ENCODE data around the gene CPNE1. TPM values are rescaled to one million over a fixed set of nuclear protein-coding genes. Genes with fewer than 3 reads are reported as not detected.

The CPNE1 gene
- polyA plus RNA-seq, 6 donors from 2014 or later: 178 to 542 (median 337) TPM

DNA sequence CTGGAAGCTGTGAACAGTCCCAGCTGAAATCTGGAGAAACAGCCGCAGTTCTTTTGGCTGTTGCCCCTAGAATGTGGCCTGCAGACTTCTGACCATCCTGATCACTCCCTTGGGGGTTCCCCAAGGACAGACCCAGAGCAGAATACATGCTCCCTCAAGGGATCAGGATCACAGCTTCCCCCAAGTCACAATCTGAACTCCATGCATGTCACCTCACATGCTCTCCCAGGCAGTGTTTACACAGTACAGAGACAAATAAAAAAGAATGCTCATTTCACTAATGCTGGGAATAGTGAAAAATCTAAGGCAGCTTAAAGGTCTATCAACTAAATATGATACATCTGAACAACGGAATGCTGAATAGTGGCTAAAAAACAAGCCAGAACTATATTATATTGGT lies 28.6 kb downstream of the CPNE1 start:
- Mint-ChIP-seq H3K4me3 (no peak overlapping the region), H3K27ac (peak overlapping the region in 2 of 6 donors; percentile 4 to 11), H3K4me1 (peaks cover 42 to 62% (median 52%) of the 10 kb centered on the region in 3 donors), H3K27me3 (no peaks in the 10 kb centered on the region), H3K9me3 (no peaks in the 10 kb centered on the region), H3K36me3 (no peaks in the 10 kb centered on the region)
- ATAC-seq (ENCODE audit: low read depth in 2 of 2) (no peak), DNase-seq (no peak)

DNA sequence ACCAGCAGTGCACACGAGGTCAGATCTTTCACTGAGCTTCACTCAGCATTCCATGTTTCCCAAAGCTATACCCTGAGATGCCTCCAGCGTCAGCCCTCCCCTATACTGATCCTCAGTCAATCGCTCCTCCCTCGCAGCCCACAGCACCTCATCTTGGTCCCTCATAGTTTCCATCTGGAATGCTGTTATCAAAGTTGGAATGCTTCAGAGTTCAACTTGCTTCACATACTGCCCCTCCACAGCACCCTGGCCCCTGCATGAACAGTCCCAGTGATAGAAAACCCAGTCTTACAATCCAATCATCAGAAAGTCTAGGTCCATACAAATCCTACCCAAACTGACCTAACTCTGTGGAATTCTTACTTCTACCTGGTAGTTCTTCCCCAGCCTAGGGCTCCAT lies 29.0 kb downstream of the CPNE1 start:
- Mint-ChIP-seq H3K4me3 (peak overlapping the region in 1 of 8 donors; percentile 28), H3K9me3 (no peaks in the 10 kb centered on the region), H3K4me1 (peaks cover 39 to 57% (median 48%) of the 10 kb centered on the region in 3 donors), H3K27ac (peak overlapping the region in 4 of 6 donors; percentile 4 to 52 (median 46)), H3K27me3 (no peaks in the 10 kb centered on the region), H3K36me3 (no peaks in the 10 kb centered on the region)
- ATAC-seq (ENCODE audit: low read depth in 2 of 2) (no peak), DNase-seq (no peak)

- ATAC-seq (ENCODE audit: low read depth in 2 of 2) (no peak), DNase-seq (no peak)
- Mint-ChIP-seq H3K27ac (peak overlapping the region in 2 of 6 donors; percentile 34 to 36), H3K4me3 (no peak overlapping the region), H3K4me1 (peaks cover 27 to 38% (median 32%) of the 10 kb centered on the region in 3 donors), H3K9me3 (no peaks in the 10 kb centered on the region), H3K36me3 (peaks cover 0 to 10% of the 10 kb centered on the region in 2 donors), H3K27me3 (no peaks in the 10 kb centered on the region)
These were observed 32.1 kb downstream of the CPNE1 start for GRCh38 chr20:35632539-35633115.

- peaks cover 13 to 26% (median 19%) of the 10 kb centered on the region in 3 donors for H3K4me1 Mint-ChIP-seq
- no peaks in the 10 kb centered on the region for H3K27me3 Mint-ChIP-seq
- H3K9me3 Mint-ChIP-seq: no peaks in the 10 kb centered on the region
- no peak for ATAC-seq (ENCODE audit: low read depth in 2 of 2)
- no peak overlapping the region for H3K4me3 Mint-ChIP-seq
- no peak for DNase-seq
- peaks cover 6 to 14% of the 10 kb centered on the region in 2 donors for H3K36me3 Mint-ChIP-seq
- H3K27ac Mint-ChIP-seq: peak overlapping the region in 1 of 6 donors; percentile 36
These were observed 34.1 kb downstream of the CPNE1 start for GRCh38 chr20:35630636-35631035.

GRCh38 chr20:35629427-35630145 lies 35.1 kb downstream of the CPNE1 start:
- DNase-seq (no peak), ATAC-seq (ENCODE audit: low read depth in 2 of 2) (no peak)
- H3K4me3 Mint-ChIP-seq: no peak overlapping the region
- peaks cover 10 to 22% (median 10%) of the 10 kb centered on the region in 3 donors for H3K4me1 Mint-ChIP-seq
- peak overlapping the region in 1 of 6 donors; percentile 31 for H3K27ac Mint-ChIP-seq
- peaks cover 11 to 18% of the 10 kb centered on the region in 2 donors for H3K36me3 Mint-ChIP-seq
- H3K9me3 Mint-ChIP-seq: no peaks in the 10 kb centered on the region
- H3K27me3 Mint-ChIP-seq: no peaks in the 10 kb centered on the region

DNA sequence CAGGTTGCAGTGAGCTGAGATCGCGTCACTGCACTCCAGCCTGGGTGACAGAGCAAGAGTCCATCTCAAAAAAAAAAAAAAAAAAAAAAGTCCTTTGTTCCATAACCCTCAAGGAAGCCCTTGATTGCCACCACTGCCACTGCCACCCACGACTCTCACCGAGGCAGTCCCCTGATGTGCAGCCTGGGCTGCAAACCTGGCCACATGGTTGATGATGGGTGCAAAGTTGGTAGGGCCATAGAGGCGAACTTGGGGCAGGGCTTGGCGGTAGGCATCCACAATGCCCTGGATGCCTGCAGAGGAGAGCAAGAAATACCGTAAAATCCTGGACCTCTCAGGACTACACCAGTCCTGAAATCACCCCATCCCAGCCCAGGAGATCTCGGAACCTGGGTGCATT lies 37.6 kb downstream of the CPNE1 start:
- Mint-ChIP-seq H3K9me3 (no peaks in the 10 kb centered on the region), H3K4me3 (no peak overlapping the region), H3K27ac (no peak overlapping the region), H3K27me3 (no peaks in the 10 kb centered on the region), H3K36me3 (peaks cover 11 to 18% of the 10 kb centered on the region in 2 donors), H3K4me1 (peaks cover 1 to 7% (median 3%) of the 10 kb centered on the region in 3 donors)
- DNase-seq (no peak), ATAC-seq (ENCODE audit: low read depth in 2 of 2) (no peak)

GRCh38 chr20:35626386-35627001 lies 38.2 kb downstream of the CPNE1 start:
- H3K27ac Mint-ChIP-seq: peak overlapping the region in 3 of 6 donors; percentile 62 to 81 (median 72)
- H3K9me3 Mint-ChIP-seq: no peaks in the 10 kb centered on the region
- no peak for DNase-seq
- peaks cover 11 to 18% of the 10 kb centered on the region in 2 donors for H3K36me3 Mint-ChIP-seq
- H3K4me1 Mint-ChIP-seq: peaks cover 0 to 5% (median 0%) of the 10 kb centered on the region in 3 donors
- no peak for ATAC-seq (ENCODE audit: low read depth in 2 of 2)
- H3K4me3 Mint-ChIP-seq: no peak overlapping the region
- no peaks in the 10 kb centered on the region for H3K27me3 Mint-ChIP-seq

GRCh38 chr20:35625584-35626385 lies 38.9 kb downstream of the CPNE1 start:
- Mint-ChIP-seq H3K4me1 (peaks cover 0 to 5% (median under 1%) of the 10 kb centered on the region in 3 donors), H3K27me3 (no peaks in the 10 kb centered on the region), H3K4me3 (no peak overlapping the region), H3K9me3 (no peaks in the 10 kb centered on the region), H3K27ac (peak overlapping the region in 3 of 6 donors; percentile 47 to 83 (median 69)), H3K36me3 (peaks cover 11 to 18% of the 10 kb centered on the region in 2 donors)
- DNase-seq (no peak), ATAC-seq (ENCODE audit: low read depth in 2 of 2) (no peak)

- Mint-ChIP-seq H3K4me3 (peak overlapping the region in 1 of 8 donors; percentile 49), H3K27ac (peak overlapping the region in 2 of 6 donors; percentile 6 to 49), H3K4me1 (peaks cover 25 to 35% (median 35%) of the 10 kb centered on the region in 3 donors), H3K27me3 (peaks cover 0 to 4% (median 0%) of the 10 kb centered on the region in 3 donors), H3K36me3 (peaks cover 8 to 11% of the 10 kb centered on the region in 2 donors), H3K9me3 (no peaks in the 10 kb centered on the region)
- ATAC-seq (ENCODE audit: low read depth in 2 of 2) (no peak), DNase-seq (no peak)
These were observed 43.1 kb downstream of the CPNE1 start for GRCh38 chr20:35621560-35621946.

- Mint-ChIP-seq H3K9me3 (no peaks in the 10 kb centered on the region), H3K36me3 (peaks cover 7 to 8% of the 10 kb centered on the region in 2 donors), H3K27me3 (peaks cover 0 to 4% (median 0%) of the 10 kb centered on the region in 3 donors), H3K27ac (peak overlapping the region in 4 of 6 donors; percentile 6 to 70 (median 28)), H3K4me1 (peaks cover 29 to 39% (median 38%) of the 10 kb centered on the region in 3 donors), H3K4me3 (peak overlapping the region in 3 of 8 donors; percentile 10 to 71 (median 49))
- DNase-seq (no peak), ATAC-seq (ENCODE audit: low read depth in 2 of 2) (no peak)
These were observed 43.7 kb downstream of the CPNE1 start for GRCh38 chr20:35620818-35621559.

GRCh38 chr20:35619196-35620095 lies 45.3 kb downstream of the CPNE1 start:
- peak overlapping the region; percentile 85 to 96 (median 90) for H3K4me3 Mint-ChIP-seq
- no peaks in the 10 kb centered on the region for H3K9me3 Mint-ChIP-seq
- no peaks in the 10 kb centered on the region for H3K36me3 Mint-ChIP-seq
- DNase-seq (peak; percentile 75), ATAC-seq (ENCODE audit: low read depth in 2 of 2) (peak; percentile 34 to 35)
- H3K27me3 Mint-ChIP-seq: peaks cover 0 to 4% (median 4%) of the 10 kb centered on the region in 3 donors
- H3K4me1 Mint-ChIP-seq: peaks cover 36 to 47% (median 45%) of the 10 kb centered on the region in 3 donors
- H3K27ac Mint-ChIP-seq: peak overlapping the region in 5 of 6 donors; percentile 59 to 99 (median 84)
